ENCODE measurements around the gene TCN1. TPM values are rescaled to one million over a fixed set of nuclear protein-coding genes. Genes with fewer than 3 reads are reported as not detected.
"Not testable (repeated sequence)": the region's sequence is repeated elsewhere in the genome, so short reads cannot be mapped to it uniquely, and the experiment has no call there.

The TCN1 gene
- total and polyA plus RNA-seq, 4 donors = 0.43 to 4.9 (median 3.7) TPM

DNA sequence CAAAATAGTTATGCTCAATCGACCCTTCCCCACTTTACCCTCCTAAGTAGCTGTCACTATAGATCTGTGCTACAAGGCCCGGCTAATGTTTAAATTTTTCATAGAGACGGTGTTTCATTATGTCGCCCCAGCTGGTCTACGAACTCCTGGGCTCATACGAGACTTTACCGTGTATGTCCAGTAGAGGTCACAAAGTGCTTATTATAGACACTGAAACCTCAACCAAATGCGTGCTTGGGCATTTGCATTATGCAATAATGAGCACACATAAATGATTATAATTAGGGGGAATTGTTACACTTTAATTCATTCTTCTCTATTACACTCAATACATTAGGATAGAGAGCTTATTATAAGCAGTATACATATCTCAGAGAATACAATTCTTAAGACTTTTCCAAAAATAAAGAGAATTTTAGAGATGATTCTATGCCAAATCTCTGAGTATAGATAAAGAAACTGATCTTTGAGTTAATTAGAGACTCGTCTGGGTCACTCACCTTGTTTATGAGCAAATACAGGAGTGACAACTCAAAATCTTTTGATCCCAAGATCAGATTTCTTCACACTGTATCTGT, 43.2 kb downstream of the TCN1 start:
- TF ChIP-seq, protein P1, sequence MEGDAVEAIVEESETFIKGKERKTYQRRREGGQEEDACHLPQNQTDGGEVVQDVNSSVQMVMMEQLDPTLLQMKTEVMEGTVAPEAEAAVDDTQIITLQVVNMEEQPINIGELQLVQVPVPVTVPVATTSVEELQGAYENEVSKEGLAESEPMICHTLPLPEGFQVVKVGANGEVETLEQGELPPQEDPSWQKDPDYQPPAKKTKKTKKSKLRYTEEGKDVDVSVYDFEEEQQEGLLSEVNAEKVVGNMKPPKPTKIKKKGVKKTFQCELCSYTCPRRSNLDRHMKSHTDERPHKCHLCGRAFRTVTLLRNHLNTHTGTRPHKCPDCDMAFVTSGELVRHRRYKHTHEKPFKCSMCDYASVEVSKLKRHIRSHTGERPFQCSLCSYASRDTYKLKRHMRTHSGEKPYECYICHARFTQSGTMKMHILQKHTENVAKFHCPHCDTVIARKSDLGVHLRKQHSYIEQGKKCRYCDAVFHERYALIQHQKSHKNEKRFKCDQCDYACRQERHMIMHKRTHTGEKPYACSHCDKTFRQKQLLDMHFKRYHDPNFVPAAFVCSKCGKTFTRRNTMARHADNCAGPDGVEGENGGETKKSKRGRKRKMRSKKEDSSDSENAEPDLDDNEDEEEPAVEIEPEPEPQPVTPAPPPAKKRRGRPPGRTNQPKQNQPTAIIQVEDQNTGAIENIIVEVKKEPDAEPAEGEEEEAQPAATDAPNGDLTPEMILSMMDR (IDR thresholded peaks at IDR 0.05; ENCODE audit: control extremely low read depth, extremely low read depth) = peak; percentile 20
- DNase-seq (peak in 2 of 3 donors; percentile 54 to 59), ATAC-seq (ENCODE audit: insufficient read depth, low FRiP score) (peak; percentile 72)
- Histone ChIP-seq H3K9ac (ENCODE audit: insufficient read depth in 1 of 2, low read length in 2 of 2) (peak overlapping the region in 1 of 2 donors; percentile 50), H3K4me1 (ENCODE audit: control insufficient read depth in 5 of 5, insufficient read depth in 5 of 5, low read length in 5 of 5) (peaks cover 0 to 2% (median 0%) of the 10 kb centered on the region in 5 donors), H3K27ac (ENCODE audit: low read depth in 1 of 2, low read length in 1 of 2) (no peak overlapping the region), H3K9me3 (ENCODE audit: control insufficient read depth in 4 of 4, insufficient read depth in 3 of 4, low read length in 3 of 4) (no peaks in the 10 kb centered on the region), H3K4me3 (no peak overlapping the region), H3K27me3 (ENCODE audit: control insufficient read depth in 3 of 3, insufficient read depth in 3 of 3, low read length in 2 of 3) (no peaks in the 10 kb centered on the region), H3K36me3 (ENCODE audit: control insufficient read depth in 4 of 4, insufficient read depth in 4 of 4, low read length in 4 of 4) (no peaks in the 10 kb centered on the region)
- 4% methylated on average over 9 of the region's 9 CpGs for WGBS, 2 donors

- ATAC-seq (ENCODE audit: insufficient read depth, low FRiP score) = no peak
- no peaks in the 10 kb centered on the region for H3K36me3 ChIP-seq (ENCODE audit: control insufficient read depth in 4 of 4, insufficient read depth in 4 of 4, low read length in 4 of 4)
- H3K4me3 ChIP-seq = no peak overlapping the region
- 27 to 62% methylated on average over 4 of the region's 4 CpGs for WGBS, 2 donors
- TF ChIP-seq, protein P1 (IDR thresholded peaks at IDR 0.05; ENCODE audit: control extremely low read depth, extremely low read depth) = no peak
- peaks cover 0 to 2% (median 0%) of the 10 kb centered on the region in 3 donors for H3K27me3 ChIP-seq (ENCODE audit: control insufficient read depth in 3 of 3, insufficient read depth in 3 of 3, low read length in 2 of 3)
- no peak for DNase-seq
- peaks cover 0 to 2% (median 0%) of the 10 kb centered on the region in 5 donors for H3K4me1 ChIP-seq (ENCODE audit: control insufficient read depth in 5 of 5, insufficient read depth in 5 of 5, low read length in 5 of 5)
- no peak overlapping the region for H3K27ac ChIP-seq (ENCODE audit: low read depth in 1 of 2, low read length in 1 of 2)
- H3K9me3 ChIP-seq (ENCODE audit: control insufficient read depth in 4 of 4, insufficient read depth in 3 of 4, low read length in 3 of 4) = no peaks in the 10 kb centered on the region
- no peak overlapping the region for H3K9ac ChIP-seq (ENCODE audit: insufficient read depth in 1 of 2, low read length in 2 of 2)
Measured at GRCh38 chr11:59818572-59818971, 47.7 kb downstream of the TCN1 start.

DNA sequence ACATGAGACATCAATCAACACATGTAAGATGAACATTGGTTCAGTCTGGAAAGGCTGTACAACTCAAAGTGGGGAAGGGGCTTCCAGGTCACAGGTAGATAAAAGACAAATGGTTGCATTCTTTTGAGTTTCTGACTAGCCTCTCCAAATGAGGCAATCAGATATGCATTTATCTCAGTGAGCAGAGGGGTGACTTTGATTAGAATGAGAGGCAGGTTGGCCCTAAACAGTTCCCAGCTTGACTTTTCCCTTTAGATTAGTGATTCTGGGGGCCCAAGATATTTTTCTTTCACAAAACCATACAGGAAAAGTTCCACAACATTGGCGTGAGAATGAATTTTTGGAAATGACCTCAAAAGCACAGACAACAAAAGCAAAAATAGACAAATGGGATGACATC, 49.9 kb downstream of the TCN1 start:
- H3K36me3 ChIP-seq (ENCODE audit: control insufficient read depth in 4 of 4, insufficient read depth in 4 of 4, low read length in 4 of 4); ATAC-seq (ENCODE audit: insufficient read depth, low FRiP score); DNase-seq; H3K27me3 ChIP-seq (ENCODE audit: control insufficient read depth in 3 of 3, insufficient read depth in 3 of 3, low read length in 2 of 3); H3K9me3 ChIP-seq (ENCODE audit: control insufficient read depth in 4 of 4, insufficient read depth in 3 of 4, low read length in 3 of 4); H3K4me1 ChIP-seq (ENCODE audit: control insufficient read depth in 5 of 5, insufficient read depth in 5 of 5, low read length in 5 of 5); H3K4me3 ChIP-seq; H3K9ac ChIP-seq (ENCODE audit: insufficient read depth in 1 of 2, low read length in 2 of 2); H3K27ac ChIP-seq (ENCODE audit: low read depth in 1 of 2, low read length in 1 of 2): not testable (repeated sequence)
- 81% methylated on average over 1 of the region's 1 CpG for WGBS, 2 donors

GRCh38 chr11:59815754-59816153, 50.5 kb downstream of the TCN1 start:
- Histone ChIP-seq H3K4me3 (no peak overlapping the region), H3K27ac (ENCODE audit: low read depth in 1 of 2, low read length in 1 of 2) (no peak overlapping the region), H3K9me3 (ENCODE audit: control insufficient read depth in 4 of 4, insufficient read depth in 3 of 4, low read length in 3 of 4) (no peaks in the 10 kb centered on the region), H3K27me3 (ENCODE audit: control insufficient read depth in 3 of 3, insufficient read depth in 3 of 3, low read length in 2 of 3) (peaks cover 0 to 2% (median 0%) of the 10 kb centered on the region in 3 donors), H3K4me1 (ENCODE audit: control insufficient read depth in 5 of 5, insufficient read depth in 5 of 5, low read length in 5 of 5) (no peaks in the 10 kb centered on the region), H3K9ac (ENCODE audit: insufficient read depth in 1 of 2, low read length in 2 of 2) (no peak overlapping the region), H3K36me3 (ENCODE audit: control insufficient read depth in 4 of 4, insufficient read depth in 4 of 4, low read length in 4 of 4) (no peaks in the 10 kb centered on the region)
- TF ChIP-seq, protein P1 (IDR thresholded peaks at IDR 0.05; ENCODE audit: control extremely low read depth, extremely low read depth) = no peak
- no peak for DNase-seq
- ATAC-seq (ENCODE audit: insufficient read depth, low FRiP score) = no peak
- WGBS, 2 donors = 94 to 96% methylated on average over 1 of the region's 1 CpG
